T47D (cell line): ENCODE data around the gene CCDC127.
A peak's percentile ranks its signal among the peaks of the same experiment; 100 is the strongest.

Experiments used
- DNase-seq, 2 experiments: peaks; one replicate each; pipeline versions ENCODE4 v3.0.0 to v3.0.0-alpha.2; 2011 to 2012; ENCODE audit warnings: low read depth in 1 of 2, low spot score in 1 of 2
- JUND ChIP-seq: IDR thresholded peaks from 2 replicates; pipeline ENCODE4 v1.6.1; 2012; ENCODE audit warnings: low read depth
- in situ Hi-C: cut with HindIII; loops from 2 replicates; pipeline ENCODE4 v1.10.0; 2016; ENCODE audit warnings: low sequenced_read_pairs, low pct_unique_long_range_greater_than_20kb

Gene CCDC127

GRCh38 chr5:186091-187041 is 31.6 kb downstream of the CCDC127 start:
- in situ Hi-C loops: no loop called here
- DNase-seq: no peak
- TF ChIP-seq JUND: no peak

- DNase-seq: no peak
- in situ Hi-C loops: no loop called here
- TF ChIP-seq JUND: no peak
These were observed 32.6 kb downstream of the CCDC127 start for GRCh38 chr5:185095-186070.

GRCh38 chr5:184471-184870 is 33.5 kb downstream of the CCDC127 start:
- in situ Hi-C loops: no loop called here
- no peak for TF ChIP-seq JUND
- DNase-seq: peak in 1 of 2 experiments; percentile 78

- no peak for DNase-seq
- no peak for TF ChIP-seq JUND
- in situ Hi-C loops: no loop called here
These were observed 35.8 kb downstream of the CCDC127 start for GRCh38 chr5:182126-182525.

- TF ChIP-seq JUND: no peak
- in situ Hi-C loops: no loop called here
- no peak for DNase-seq
These were observed 36.4 kb downstream of the CCDC127 start for GRCh38 chr5:181566-181965.

- in situ Hi-C loops: no loop called here
- TF ChIP-seq JUND: no peak
- DNase-seq: no peak
These were observed 36.8 kb downstream of the CCDC127 start for GRCh38 chr5:181160-181559.

GRCh38 chr5:180286-180918 is 37.6 kb downstream of the CCDC127 start:
- no peak for TF ChIP-seq JUND
- in situ Hi-C loops: no loop called here
- no peak for DNase-seq

- in situ Hi-C loops: no loop called here
- TF ChIP-seq JUND: no peak
- DNase-seq: no peak
These were observed 38.6 kb downstream of the CCDC127 start for GRCh38 chr5:179401-179800.

GRCh38 chr5:178110-178509 is 39.8 kb downstream of the CCDC127 start:
- DNase-seq: no peak
- no peak for TF ChIP-seq JUND
- in situ Hi-C loops: no loop called here

- TF ChIP-seq JUND: no peak
- in situ Hi-C loops: no loop called here
- peak; percentile 53 to 59 for DNase-seq
These were observed 41.6 kb downstream of the CCDC127 start for GRCh38 chr5:176296-176823.

- TF ChIP-seq JUND: no peak
- in situ Hi-C loops: no loop called here
These were observed 43.0 kb downstream of the CCDC127 start for GRCh38 chr5:174876-175465.

GRCh38 chr5:174291-174600 is 43.7 kb downstream of the CCDC127 start:
- no peak for TF ChIP-seq JUND
- in situ Hi-C loops: no loop called here
- DNase-seq: no peak

More at GRCh38 chr5:174876-175465, 43.0 kb downstream of the CCDC127 start:
- DNase-seq: no peak
